ENCODE data around the gene KCTD4. TPM values are rescaled to one million over a fixed set of nuclear protein-coding genes. Genes with fewer than 3 reads are reported as not detected.

The KCTD4 gene
- total and polyA plus RNA-seq, 10 of the 15 experiments (the other 5 are each of a cell fraction or from before 2014, with no cell fraction given): 0.09 TPM; not detected in 9

DNA sequence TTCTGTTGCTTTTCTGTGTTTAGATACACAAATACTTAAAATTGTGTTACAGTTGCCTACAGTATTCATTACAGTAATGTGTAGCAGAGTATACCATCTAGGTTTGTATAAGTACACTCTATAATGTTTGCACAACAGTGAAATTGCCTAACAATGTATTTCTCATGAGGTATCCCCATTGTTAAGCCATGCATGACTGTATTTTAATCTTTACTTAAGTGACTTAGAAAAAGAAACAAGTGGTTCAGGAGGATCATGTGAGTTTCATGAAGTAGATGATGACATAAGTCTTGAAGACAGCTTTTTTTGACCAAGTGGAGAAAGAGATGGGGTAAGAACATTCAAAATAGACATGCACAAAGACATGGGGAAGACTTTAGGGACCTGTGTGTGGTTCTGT is 8.4 kb upstream of the KCTD4 start:
- ChIA-PET RAD21 (ENCODE audit: unreplicated experiment) (no interaction called here), SMC1A (ENCODE audit: uncharacterized antibody, unreplicated experiment) (interaction anchor here (0.8 to 1.7 kb wide), 4 partner anchors 10 to 156 kb away, joined by 3 to 6 read pairs (median 3); no protein-coding TSS in a partner anchor), CTCF (interaction anchor here (0.6 to 0.7 kb wide), 3 partner anchors 8 to 23 kb away, joined by 3 read pairs; no protein-coding TSS in a partner anchor), POLR2A (interaction anchor here (0.9 kb wide), 1 partner anchor 16 kb away, joined by 4 read pairs; no protein-coding TSS in a partner anchor)
- H3K4me1 ChIP-seq (ENCODE audit: control insufficient read depth, insufficient read depth, low read length): peaks cover 3% of the 10 kb centered on the region; the same call in 1 of the 2 replicates
- H3K27ac ChIP-seq (ENCODE audit: control insufficient read depth, insufficient read depth): no peak overlapping the region
- H3K36me3 ChIP-seq (ENCODE audit: control insufficient read depth in 2 of 2, insufficient read depth in 2 of 2, low read length in 1 of 2): peaks cover 2 to 6% of the 10 kb centered on the region in 2 experiments; a peak in 3 of 4 replicates
- no peaks in the 10 kb centered on the region; the same call in 2 of the 3 replicates for H3K9me3 ChIP-seq (replicated peaks; ENCODE audit: control insufficient read depth, insufficient read depth, low read length)
- H3K79me2 ChIP-seq (ENCODE audit: control insufficient read depth, insufficient read depth, low read length): no peaks in the 10 kb centered on the region
- TF ChIP-seq IKZF1 (conservative IDR thresholded peaks at IDR 0.05): no peak
- TF ChIP-seq, protein P1, sequence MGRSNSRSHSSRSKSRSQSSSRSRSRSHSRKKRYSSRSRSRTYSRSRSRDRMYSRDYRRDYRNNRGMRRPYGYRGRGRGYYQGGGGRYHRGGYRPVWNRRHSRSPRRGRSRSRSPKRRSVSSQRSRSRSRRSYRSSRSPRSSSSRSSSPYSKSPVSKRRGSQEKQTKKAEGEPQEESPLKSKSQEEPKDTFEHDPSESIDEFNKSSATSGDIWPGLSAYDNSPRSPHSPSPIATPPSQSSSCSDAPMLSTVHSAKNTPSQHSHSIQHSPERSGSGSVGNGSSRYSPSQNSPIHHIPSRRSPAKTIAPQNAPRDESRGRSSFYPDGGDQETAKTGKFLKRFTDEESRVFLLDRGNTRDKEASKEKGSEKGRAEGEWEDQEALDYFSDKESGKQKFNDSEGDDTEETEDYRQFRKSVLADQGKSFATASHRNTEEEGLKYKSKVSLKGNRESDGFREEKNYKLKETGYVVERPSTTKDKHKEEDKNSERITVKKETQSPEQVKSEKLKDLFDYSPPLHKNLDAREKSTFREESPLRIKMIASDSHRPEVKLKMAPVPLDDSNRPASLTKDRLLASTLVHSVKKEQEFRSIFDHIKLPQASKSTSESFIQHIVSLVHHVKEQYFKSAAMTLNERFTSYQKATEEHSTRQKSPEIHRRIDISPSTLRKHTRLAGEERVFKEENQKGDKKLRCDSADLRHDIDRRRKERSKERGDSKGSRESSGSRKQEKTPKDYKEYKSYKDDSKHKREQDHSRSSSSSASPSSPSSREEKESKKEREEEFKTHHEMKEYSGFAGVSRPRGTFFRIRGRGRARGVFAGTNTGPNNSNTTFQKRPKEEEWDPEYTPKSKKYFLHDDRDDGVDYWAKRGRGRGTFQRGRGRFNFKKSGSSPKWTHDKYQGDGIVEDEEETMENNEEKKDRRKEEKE (IDR thresholded peaks at IDR 0.05): no peak
- TF ChIP-seq, protein P2, sequence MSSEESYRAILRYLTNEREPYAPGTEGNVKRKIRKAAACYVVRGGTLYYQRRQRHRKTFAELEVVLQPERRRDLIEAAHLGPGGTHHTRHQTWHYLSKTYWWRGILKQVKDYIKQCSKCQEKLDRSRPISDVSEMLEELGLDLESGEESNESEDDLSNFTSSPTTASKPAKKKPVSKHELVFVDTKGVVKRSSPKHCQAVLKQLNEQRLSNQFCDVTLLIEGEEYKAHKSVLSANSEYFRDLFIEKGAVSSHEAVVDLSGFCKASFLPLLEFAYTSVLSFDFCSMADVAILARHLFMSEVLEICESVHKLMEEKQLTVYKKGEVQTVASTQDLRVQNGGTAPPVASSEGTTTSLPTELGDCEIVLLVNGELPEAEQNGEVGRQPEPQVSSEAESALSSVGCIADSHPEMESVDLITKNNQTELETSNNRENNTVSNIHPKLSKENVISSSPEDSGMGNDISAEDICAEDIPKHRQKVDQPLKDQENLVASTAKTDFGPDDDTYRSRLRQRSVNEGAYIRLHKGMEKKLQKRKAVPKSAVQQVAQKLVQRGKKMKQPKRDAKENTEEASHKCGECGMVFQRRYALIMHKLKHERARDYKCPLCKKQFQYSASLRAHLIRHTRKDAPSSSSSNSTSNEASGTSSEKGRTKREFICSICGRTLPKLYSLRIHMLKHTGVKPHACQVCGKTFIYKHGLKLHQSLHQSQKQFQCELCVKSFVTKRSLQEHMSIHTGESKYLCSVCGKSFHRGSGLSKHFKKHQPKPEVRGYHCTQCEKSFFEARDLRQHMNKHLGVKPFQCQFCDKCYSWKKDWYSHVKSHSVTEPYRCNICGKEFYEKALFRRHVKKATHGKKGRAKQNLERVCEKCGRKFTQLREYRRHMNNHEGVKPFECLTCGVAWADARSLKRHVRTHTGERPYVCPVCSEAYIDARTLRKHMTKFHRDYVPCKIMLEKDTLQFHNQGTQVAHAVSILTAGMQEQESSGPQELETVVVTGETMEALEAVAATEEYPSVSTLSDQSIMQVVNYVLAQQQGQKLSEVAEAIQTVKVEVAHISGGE (CRISPR knock-in tag; IDR thresholded peaks at IDR 0.05): no peak
- TF ChIP-seq, protein P3, sequence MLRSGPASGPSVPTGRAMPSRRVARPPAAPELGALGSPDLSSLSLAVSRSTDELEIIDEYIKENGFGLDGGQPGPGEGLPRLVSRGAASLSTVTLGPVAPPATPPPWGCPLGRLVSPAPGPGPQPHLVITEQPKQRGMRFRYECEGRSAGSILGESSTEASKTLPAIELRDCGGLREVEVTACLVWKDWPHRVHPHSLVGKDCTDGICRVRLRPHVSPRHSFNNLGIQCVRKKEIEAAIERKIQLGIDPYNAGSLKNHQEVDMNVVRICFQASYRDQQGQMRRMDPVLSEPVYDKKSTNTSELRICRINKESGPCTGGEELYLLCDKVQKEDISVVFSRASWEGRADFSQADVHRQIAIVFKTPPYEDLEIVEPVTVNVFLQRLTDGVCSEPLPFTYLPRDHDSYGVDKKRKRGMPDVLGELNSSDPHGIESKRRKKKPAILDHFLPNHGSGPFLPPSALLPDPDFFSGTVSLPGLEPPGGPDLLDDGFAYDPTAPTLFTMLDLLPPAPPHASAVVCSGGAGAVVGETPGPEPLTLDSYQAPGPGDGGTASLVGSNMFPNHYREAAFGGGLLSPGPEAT (IDR thresholded peaks at IDR 0.05; ENCODE audit: low read depth): no peak
- no peak for TF ChIP-seq SPI1 (IDR thresholded peaks at IDR 0.05; ENCODE audit: borderline replicate concordance, insufficient read depth, low read depth, low read length)
- TF ChIP-seq, protein P4, sequence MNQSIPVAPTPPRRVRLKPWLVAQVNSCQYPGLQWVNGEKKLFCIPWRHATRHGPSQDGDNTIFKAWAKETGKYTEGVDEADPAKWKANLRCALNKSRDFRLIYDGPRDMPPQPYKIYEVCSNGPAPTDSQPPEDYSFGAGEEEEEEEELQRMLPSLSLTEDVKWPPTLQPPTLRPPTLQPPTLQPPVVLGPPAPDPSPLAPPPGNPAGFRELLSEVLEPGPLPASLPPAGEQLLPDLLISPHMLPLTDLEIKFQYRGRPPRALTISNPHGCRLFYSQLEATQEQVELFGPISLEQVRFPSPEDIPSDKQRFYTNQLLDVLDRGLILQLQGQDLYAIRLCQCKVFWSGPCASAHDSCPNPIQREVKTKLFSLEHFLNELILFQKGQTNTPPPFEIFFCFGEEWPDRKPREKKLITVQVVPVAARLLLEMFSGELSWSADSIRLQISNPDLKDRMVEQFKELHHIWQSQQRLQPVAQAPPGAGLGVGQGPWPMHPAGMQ (IDR thresholded peaks at IDR 0.05; ENCODE audit: borderline replicate concordance): no peak
- DNase-seq (ENCODE audit: low read depth, low spot score): no peak
- no peak for FAIRE-seq
- in situ Hi-C loops (cut with MboI): no loop called here
- no peak overlapping the region for H2AFZ ChIP-seq (ENCODE audit: control insufficient read depth, low read depth, low read length)
- no peak for ATAC-seq
- no TSS peak for BruUV-seq (replicated peaks)
- no peak overlapping the region for H3K4me3 ChIP-seq
- no peak overlapping the region for H3K9ac ChIP-seq (ENCODE audit: control insufficient read depth, insufficient read depth, low read length)
- intact Hi-C loops (cut with micrococcal nuclease; ENCODE audit: unreplicated experiment): no loop called here
- no peaks in the 10 kb centered on the region for H3K27me3 ChIP-seq (replicated peaks in 1 of 2; ENCODE audit: control insufficient read depth in 2 of 2, insufficient read depth in 2 of 2, low read length in 1 of 2)
- no peaks in the 10 kb centered on the region for H4K20me1 ChIP-seq (ENCODE audit: control insufficient read depth, insufficient read depth)
- H3K4me2 ChIP-seq (ENCODE audit: control insufficient read depth, insufficient read depth): no peak overlapping the region

Measured in GM12878 (cell line).